MM.1S (cell line): ENCODE measurements around the gene CPEB3.

Experiments
- EZH2 ChIP-seq: fragments of 300-600 bp; sonication (generic); optimal IDR thresholded peaks from 2 replicates; pipeline ENCODE3; 2017; ENCODE audit warnings: low read depth, mild to moderate bottlenecking, antibody characterized with exemption, low read length, mixed read lengths
- TF ChIP-seq, protein P1 (sequence below): fragments of 300-600 bp; sonication (generic); IDR thresholded peaks from 2 replicates; pipeline ENCODE4 v1.5.1; 2016; ENCODE audit warnings: antibody characterized with exemption, low read length, mixed read lengths

DNA sequence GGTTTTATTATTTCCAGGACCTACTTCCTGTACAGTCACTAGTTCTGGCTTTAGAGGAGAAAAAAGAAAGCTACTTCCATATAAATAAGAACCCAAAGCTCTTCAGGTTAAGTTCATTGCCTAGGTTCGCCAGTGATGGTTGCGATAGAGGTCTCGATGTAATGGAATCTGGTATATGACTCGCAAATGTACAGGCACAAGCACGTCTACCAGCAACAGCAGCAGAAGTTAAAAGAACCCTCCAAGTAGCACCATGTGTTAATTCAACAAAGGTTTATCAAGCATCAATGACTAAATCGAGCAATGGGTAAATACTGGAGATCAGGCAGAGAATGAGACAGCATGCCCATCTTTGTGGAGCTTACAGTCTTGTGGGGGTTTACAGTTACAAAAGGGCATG is 211.9 kb downstream of the CPEB3 start:
- TF ChIP-seq, protein P1, sequence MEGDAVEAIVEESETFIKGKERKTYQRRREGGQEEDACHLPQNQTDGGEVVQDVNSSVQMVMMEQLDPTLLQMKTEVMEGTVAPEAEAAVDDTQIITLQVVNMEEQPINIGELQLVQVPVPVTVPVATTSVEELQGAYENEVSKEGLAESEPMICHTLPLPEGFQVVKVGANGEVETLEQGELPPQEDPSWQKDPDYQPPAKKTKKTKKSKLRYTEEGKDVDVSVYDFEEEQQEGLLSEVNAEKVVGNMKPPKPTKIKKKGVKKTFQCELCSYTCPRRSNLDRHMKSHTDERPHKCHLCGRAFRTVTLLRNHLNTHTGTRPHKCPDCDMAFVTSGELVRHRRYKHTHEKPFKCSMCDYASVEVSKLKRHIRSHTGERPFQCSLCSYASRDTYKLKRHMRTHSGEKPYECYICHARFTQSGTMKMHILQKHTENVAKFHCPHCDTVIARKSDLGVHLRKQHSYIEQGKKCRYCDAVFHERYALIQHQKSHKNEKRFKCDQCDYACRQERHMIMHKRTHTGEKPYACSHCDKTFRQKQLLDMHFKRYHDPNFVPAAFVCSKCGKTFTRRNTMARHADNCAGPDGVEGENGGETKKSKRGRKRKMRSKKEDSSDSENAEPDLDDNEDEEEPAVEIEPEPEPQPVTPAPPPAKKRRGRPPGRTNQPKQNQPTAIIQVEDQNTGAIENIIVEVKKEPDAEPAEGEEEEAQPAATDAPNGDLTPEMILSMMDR, result no peak
- no peak for TF ChIP-seq EZH2
